ENCODE data around the gene NCCRP1.

DNA sequence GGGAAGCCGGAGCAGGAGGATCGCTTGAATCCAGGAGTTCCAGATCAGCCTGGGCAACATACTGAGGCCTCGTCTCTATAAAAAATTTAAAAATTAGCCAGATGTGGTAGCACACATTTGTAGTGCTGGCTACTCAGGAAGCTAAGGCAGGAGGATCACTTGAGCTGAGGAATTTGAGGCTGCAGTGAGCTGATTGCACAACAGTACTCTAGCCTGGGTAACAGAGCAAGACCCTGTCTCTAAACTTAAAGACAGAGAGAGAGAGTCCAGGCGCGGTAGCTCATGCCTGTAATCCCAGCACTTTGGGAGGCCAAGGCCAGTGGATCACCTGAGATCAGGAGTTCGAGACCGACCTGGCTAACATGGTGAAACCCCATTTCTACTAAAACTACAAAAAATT is 43.7 kb downstream of the NCCRP1 start:
- TF ChIP-seq CTCF (IDR thresholded peaks at IDR 0.05; ENCODE audit: poor library complexity) = no peak
- TF ChIP-seq EZH2 (IDR thresholded peaks at IDR 0.05; ENCODE audit: borderline replicate concordance) = no peak

Measured in hepatocyte (in vitro differentiated cells).